IMR-90 (cell line): ENCODE data around the gene KCNT1. TPM values are rescaled to one million over a fixed set of nuclear protein-coding genes. Genes with fewer than 3 reads are reported as not detected.

Source experiments
- ATAC-seq: fragments of 200-7000 bp; cut with Tn5 transposase; 2 replicates; pipeline ENCODE4 v1.9.1; 2020; ENCODE audit warnings: low read depth, mild to moderate bottlenecking, moderate library complexity
- BruUV-seq: library from RNA; stranded (reverse); fragments of 400-500 nt; replicated peaks from 2 replicates; lab custom pipeline; 2021; lab: Mats Ljungman, UMichigan
- CTCF ChIA-PET: fragments of 300-600 bp; formaldehyde crosslinking; extraction: SDS; loops from one replicate; lab custom pipeline; 2021; ENCODE audit warnings: antibody characterized with exemption; lab: Yijun Ruan, JAX
- POLR2A ChIA-PET: fragments of 300-600 bp; sonication (Branson Sonifier 250); formaldehyde crosslinking; loops from one replicate; lab custom pipeline; 2022; ENCODE audit warnings: antibody characterized with exemption; ENCODE audit not compliant: unreplicated experiment; lab: Charles Lee
- DNase-seq: peaks from one replicate; pipeline ENCODE4 v3.0.0; 2013
- H2AFZ ChIP-seq: replicated peaks from 2 replicates; pipeline ENCODE3; 2013; ENCODE audit warnings: low read length, mild to moderate bottlenecking; ENCODE audit not compliant: poor library complexity
- H2AK5ac ChIP-seq: 2 replicates; pipeline ENCODE4 v1.6.1; 2013; ENCODE audit warnings: low read depth, low read length, inconsistent platforms
- H2AK9ac ChIP-seq: replicated peaks from 2 replicates; pipeline ENCODE3; 2013; ENCODE audit warnings: mild to moderate bottlenecking, low read depth, low read length, moderate library complexity; ENCODE audit not compliant: poor library complexity
- H2BK120ac ChIP-seq: 2 replicates; pipeline ENCODE4 v1.6.1; 2013; ENCODE audit warnings: low read depth, low read length, inconsistent platforms
- H2BK15ac ChIP-seq: 3 replicates; pipeline ENCODE4 v1.6.1; 2013; ENCODE audit warnings: low read depth, low read length, inconsistent platforms
- H2BK20ac ChIP-seq: 2 replicates; pipeline ENCODE4 v1.6.1; 2013; ENCODE audit warnings: low read depth, mild to moderate bottlenecking, inconsistent platforms, low read length, moderate library complexity
- H2BK5ac ChIP-seq: 2 replicates; pipeline ENCODE4 v1.6.1; 2013; ENCODE audit warnings: mild to moderate bottlenecking, low read depth, low read length, inconsistent platforms; ENCODE audit not compliant: poor library complexity, severe bottlenecking
- H3K14ac ChIP-seq: replicated peaks from 2 replicates; pipeline ENCODE4 v1.6.1; 2013; ENCODE audit warnings: low read depth, low read length, inconsistent platforms
- H3K18ac ChIP-seq: 2 replicates; pipeline ENCODE4 v1.6.1; 2013; ENCODE audit warnings: low read depth, low read length, control low read depth
- H3K23ac ChIP-seq: 2 replicates; pipeline ENCODE4 v1.6.1; 2013; ENCODE audit warnings: low read depth, low read length, inconsistent platforms
- H3K27ac ChIP-seq: 2 replicates; pipeline ENCODE4 v1.5.1; 2013; ENCODE audit warnings: mild to moderate bottlenecking, control low read depth, low read length; ENCODE audit not compliant: insufficient read depth
- H3K27me3 ChIP-seq: 2 replicates; pipeline ENCODE4 v1.6.1; 2013; ENCODE audit warnings: low read length; ENCODE audit not compliant: control insufficient read depth, insufficient read depth
- H3K36me3 ChIP-seq: 2 replicates; pipeline ENCODE4 v1.6.1; 2013; ENCODE audit warnings: low read length, mixed read lengths; ENCODE audit not compliant: control insufficient read depth, insufficient read depth
- H3K4ac ChIP-seq: 2 replicates; pipeline ENCODE4 v1.6.1; 2013; ENCODE audit warnings: low read depth, low read length, inconsistent platforms
- H3K4me1 ChIP-seq: 2 replicates; pipeline ENCODE4 v1.6.1; 2013; ENCODE audit warnings: low read length, mixed read lengths; ENCODE audit not compliant: control insufficient read depth, insufficient read depth
- H3K4me2 ChIP-seq: 2 replicates; pipeline ENCODE4 v1.6.1; 2013; ENCODE audit warnings: low read depth, mild to moderate bottlenecking, control low read depth, low read length, moderate library complexity
- H3K4me3 ChIP-seq: 2 replicates; pipeline ENCODE4 v1.5.1; 2013; ENCODE audit warnings: low read depth, mild to moderate bottlenecking, control low read depth, low read length, moderate library complexity; ENCODE audit not compliant: insufficient read depth
- H3K56ac ChIP-seq: 2 replicates; pipeline ENCODE4 v1.6.1; 2013; ENCODE audit warnings: low read length, inconsistent platforms; ENCODE audit not compliant: insufficient read depth; ENCODE audit errors: extremely low read depth
- H3K79me1 ChIP-seq, 2 experiments: 2 replicates each; pipeline ENCODE4 v1.6.1; 2013; ENCODE audit warnings: low read length in 2 of 2, inconsistent platforms in 1 of 2, low read depth in 1 of 2
- H3K9ac ChIP-seq: 2 replicates; pipeline ENCODE4 v1.6.1; 2013; ENCODE audit warnings: low read depth, low read length, control low read depth
- H3K9me1 ChIP-seq: 2 replicates; pipeline ENCODE4 v1.6.1; 2013; ENCODE audit warnings: low read length, inconsistent platforms; ENCODE audit not compliant: insufficient read depth
- H3K9me3 ChIP-seq: 2 replicates; pipeline ENCODE4 v1.6.1; 2013; ENCODE audit warnings: low read length; ENCODE audit not compliant: control insufficient read depth, insufficient read depth
- H4K20me1 ChIP-seq: 2 replicates; pipeline ENCODE4 v1.6.1; 2013; ENCODE audit warnings: low read length, inconsistent platforms; ENCODE audit not compliant: insufficient read depth
- H4K5ac ChIP-seq: 2 replicates; pipeline ENCODE4 v1.6.1; 2013; ENCODE audit warnings: mild to moderate bottlenecking, low read depth, low read length, control low read depth
- H4K8ac ChIP-seq, 2 experiments: 2 replicates each; pipeline ENCODE4 v1.6.1; 2013; ENCODE audit warnings: low read depth in 2 of 2, low read length in 2 of 2, control low read depth in 1 of 2, inconsistent platforms in 1 of 2
- H4K91ac ChIP-seq: 2 replicates; pipeline ENCODE4 v1.6.1; 2013; ENCODE audit warnings: low read depth, low read length, inconsistent platforms; ENCODE audit not compliant: insufficient read depth
- BHLHE40 ChIP-seq: fragments of 150-350 bp; IDR thresholded peaks from 2 replicates; pipeline ENCODE4 v1.6.1; 2016; ENCODE audit warnings: mild to moderate bottlenecking, low read depth, low read length
- CEBPB ChIP-seq: IDR thresholded peaks from 2 replicates; pipeline ENCODE4 v1.6.1; 2012; ENCODE audit warnings: low read depth, low read length, improper control_type of control experiment
- CHD1 ChIP-seq: IDR thresholded peaks from 2 replicates; pipeline ENCODE4 v1.6.1; 2012; ENCODE audit warnings: low read depth, low read length, improper control_type of control experiment
- MAFK ChIP-seq: IDR thresholded peaks from 2 replicates; pipeline ENCODE4 v1.6.1; 2012; ENCODE audit warnings: low read depth, low read length, improper control_type of control experiment
- MXI1 ChIP-seq: IDR thresholded peaks from 2 replicates; pipeline ENCODE4 v1.6.1; 2012; ENCODE audit warnings: low read depth, mild to moderate bottlenecking, low read length, moderate library complexity, borderline replicate concordance
- NFE2L2 ChIP-seq: fragments of 150-350 bp; IDR thresholded peaks from 2 replicates; pipeline ENCODE4 v1.6.1; 2016; ENCODE audit warnings: low read depth, mild to moderate bottlenecking, low read length
- POLR2A ChIP-seq: IDR thresholded peaks from 2 replicates; pipeline ENCODE4 v1.6.1; 2012; ENCODE audit warnings: mild to moderate bottlenecking, low read depth, low read length
- RAD21 ChIP-seq: IDR thresholded peaks from 2 replicates; pipeline ENCODE4 v1.6.1; 2012; ENCODE audit warnings: low read length, improper control_type of control experiment
- RCOR1 ChIP-seq: IDR thresholded peaks from 2 replicates; pipeline ENCODE4 v1.6.1; 2012; ENCODE audit warnings: mild to moderate bottlenecking, low read length, improper control_type of control experiment; ENCODE audit not compliant: insufficient replicate concordance
- RFX5 ChIP-seq: IDR thresholded peaks from 2 replicates; pipeline ENCODE4 v1.8.0; 2012; ENCODE audit warnings: low read depth, mild to moderate bottlenecking, low read length, moderate library complexity
- SMC3 ChIP-seq: fragments of 150-350 bp; IDR thresholded peaks from 2 replicates; pipeline ENCODE4 v1.6.1; 2016; ENCODE audit warnings: low read depth, mild to moderate bottlenecking, antibody characterized with exemption, low read length, moderate library complexity
- WGBS, 2 experiments: methylation state at CpG; one replicate each; pipeline versions ENCODE4 v1.1.5 to v1.1.7; 2013; ENCODE audit warnings: missing lambda C conversion rate in 2 of 2; ENCODE audit not compliant: insufficient read length in 1 of 2; ENCODE audit errors: extremely low coverage in 2 of 2; 5-methylcytosine and 5-hydroxymethylcytosine counted together
- dilution Hi-C: fragments of 300-500 bp; cut with HindIII; formaldehyde crosslinking; loops from one replicate; pipeline ENCODE4 v1.14.3; 2018; ENCODE audit warnings: low sequenced_read_pairs; ENCODE audit not compliant: unreplicated experiment
- in situ Hi-C: fragments of 300-500 bp; cut with MboI; formaldehyde crosslinking; loops from 3 replicates; pipeline ENCODE4 v1.14.3; 2019; ENCODE audit warnings: low sequenced_read_pairs, inconsistent platforms, mixed read lengths
- intact Hi-C: fragments of 100-400 bp; cut with micrococcal nuclease; formaldehyde crosslinking; loops from 2 replicates; pipeline ENCODE4 v1.10.0; 2022
- polyA plus RNA-seq, 3 experiments: library from polyadenylated mRNA; depleted of rRNA; stranded (reverse); fragments of >200 nt; gene quantifications; 2 replicates each; pipeline ENCODE4 v1.2.3, GENCODE V29; 2012; ENCODE audit warnings: low replicate concordance in 1 of 3
- total RNA-seq: library from RNA; depleted of rRNA; stranded (reverse); fragments of >200 nt; gene quantifications from 2 replicates; pipeline ENCODE4 v1.2.3, GENCODE V29; 2012
- TF ChIP-seq, protein P1 (sequence below): fragments of 150-350 bp; IDR thresholded peaks from 2 replicates; pipeline ENCODE4 v1.6.1; 2017; ENCODE audit warnings: mild to moderate bottlenecking, antibody characterized with exemption, low read length, low read depth
- TF ChIP-seq, protein P2 (sequence below): fragments of 150-350 bp; IDR thresholded peaks from 2 replicates; pipeline ENCODE4 v1.6.1; 2016; ENCODE audit warnings: low read depth, mild to moderate bottlenecking, low read length, moderate library complexity, borderline replicate concordance

KCNT1 gene
- total and polyA plus RNA-seq, 2 of the 4 experiments (the other 2 are of a cell fraction) = not detected

DNA sequence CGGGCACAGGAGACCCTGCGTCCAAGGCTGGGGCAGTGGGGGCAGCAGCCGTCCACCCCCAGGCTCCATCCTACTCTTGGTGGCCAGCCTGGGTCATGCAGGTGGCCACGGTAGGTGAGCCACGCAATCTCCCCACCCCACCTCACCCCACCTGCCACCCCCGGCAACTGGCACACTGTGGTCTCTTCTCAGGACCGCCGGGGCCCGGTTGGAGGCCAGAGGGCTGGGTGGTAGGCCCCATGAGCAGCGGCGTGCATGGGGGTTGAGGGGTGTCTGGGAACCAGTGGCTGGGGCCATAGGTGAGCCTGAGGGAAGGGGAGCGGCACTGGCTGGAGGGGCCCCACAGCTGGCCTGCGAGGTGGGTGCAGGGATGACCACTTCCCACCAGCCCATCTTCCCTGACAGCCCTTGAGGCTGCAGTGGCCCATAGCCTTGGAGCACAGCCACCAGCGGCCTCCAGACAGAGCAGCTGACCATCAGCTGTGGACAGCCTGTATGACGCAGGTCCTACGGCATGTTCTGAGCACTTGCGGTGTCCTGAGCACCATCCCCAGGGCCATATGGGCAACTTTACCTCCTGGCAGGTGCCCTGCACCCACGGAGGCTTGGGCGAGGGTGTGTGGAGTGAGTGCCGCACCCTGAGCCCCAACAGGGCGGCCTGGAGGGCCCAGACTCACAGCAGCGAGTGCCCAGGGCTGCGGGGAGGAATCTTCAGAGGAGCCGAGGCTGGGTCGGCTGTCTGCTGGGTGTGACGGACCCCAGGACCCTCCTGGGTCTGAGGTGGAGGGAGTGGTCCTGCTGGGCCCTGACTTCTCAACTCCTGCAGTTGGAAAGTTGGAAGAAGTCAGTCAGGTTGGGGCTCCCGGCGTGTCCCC, 47.4 kb downstream of the KCNT1 start (continued):
- TF ChIP-seq, protein P1, sequence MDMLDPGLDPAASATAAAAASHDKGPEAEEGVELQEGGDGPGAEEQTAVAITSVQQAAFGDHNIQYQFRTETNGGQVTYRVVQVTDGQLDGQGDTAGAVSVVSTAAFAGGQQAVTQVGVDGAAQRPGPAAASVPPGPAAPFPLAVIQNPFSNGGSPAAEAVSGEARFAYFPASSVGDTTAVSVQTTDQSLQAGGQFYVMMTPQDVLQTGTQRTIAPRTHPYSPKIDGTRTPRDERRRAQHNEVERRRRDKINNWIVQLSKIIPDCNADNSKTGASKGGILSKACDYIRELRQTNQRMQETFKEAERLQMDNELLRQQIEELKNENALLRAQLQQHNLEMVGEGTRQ = no peak

DNA sequence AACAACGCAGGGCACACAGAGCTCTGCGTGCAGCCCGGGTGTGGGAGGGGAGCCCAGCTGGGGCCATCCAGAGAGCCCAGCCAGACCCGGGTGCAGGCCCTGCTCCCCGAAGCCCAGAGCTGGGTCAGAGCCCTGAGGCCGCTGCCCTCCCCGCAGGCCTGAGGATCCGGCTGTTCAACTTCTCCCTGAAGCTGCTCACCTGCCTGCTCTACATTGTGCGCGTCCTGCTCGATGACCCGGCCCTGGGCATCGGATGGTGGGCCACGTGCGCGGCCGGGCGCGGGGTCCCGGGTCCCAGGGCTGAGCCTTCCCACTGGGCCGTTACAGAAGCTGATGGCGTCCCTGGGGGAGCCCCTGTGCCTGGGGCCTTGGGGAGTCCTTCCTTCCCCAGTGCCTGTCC, 48.8 kb downstream of the KCNT1 start:
- no peak overlapping the region for H3K4ac ChIP-seq
- no peaks in the 10 kb centered on the region for H3K79me1 ChIP-seq
- no peak overlapping the region for H2AK5ac ChIP-seq
- no peak overlapping the region for H3K27ac ChIP-seq
- H3K4me2 ChIP-seq = no peak overlapping the region
- H2BK5ac ChIP-seq = no peak overlapping the region
- H2AFZ ChIP-seq = no peak overlapping the region
- H3K18ac ChIP-seq = no peak overlapping the region
- H3K14ac ChIP-seq = no peak overlapping the region
- whole genome bisulfite sequencing, 2 experiments = 84% methylated on average over 15 of the region's 22 CpGs; no CpG with 5 or more reads in 1 of the 2 experiments
- no peak overlapping the region for H3K23ac ChIP-seq
- no peaks in the 10 kb centered on the region for H3K9me1 ChIP-seq
- no peaks in the 10 kb centered on the region for H3K36me3 ChIP-seq
- no peak overlapping the region for H4K5ac ChIP-seq
- TF ChIP-seq RFX5 (no peak), RCOR1 (no peak), SMC3 (no peak), NFE2L2 (no peak), RAD21 (no peak), BHLHE40 (no peak), MXI1 (no peak), MAFK (no peak), POLR2A (no peak), CEBPB (no peak), CHD1 (no peak)
- TF ChIP-seq, protein P1 = no peak
- TF ChIP-seq, protein P2, sequence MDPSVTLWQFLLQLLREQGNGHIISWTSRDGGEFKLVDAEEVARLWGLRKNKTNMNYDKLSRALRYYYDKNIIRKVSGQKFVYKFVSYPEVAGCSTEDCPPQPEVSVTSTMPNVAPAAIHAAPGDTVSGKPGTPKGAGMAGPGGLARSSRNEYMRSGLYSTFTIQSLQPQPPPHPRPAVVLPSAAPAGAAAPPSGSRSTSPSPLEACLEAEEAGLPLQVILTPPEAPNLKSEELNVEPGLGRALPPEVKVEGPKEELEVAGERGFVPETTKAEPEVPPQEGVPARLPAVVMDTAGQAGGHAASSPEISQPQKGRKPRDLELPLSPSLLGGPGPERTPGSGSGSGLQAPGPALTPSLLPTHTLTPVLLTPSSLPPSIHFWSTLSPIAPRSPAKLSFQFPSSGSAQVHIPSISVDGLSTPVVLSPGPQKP = no peak
- no TSS peak for BruUV-seq
- H3K4me1 ChIP-seq = no peaks in the 10 kb centered on the region
- no peak for DNase-seq
- H3K9ac ChIP-seq = no peak overlapping the region
- ChIA-PET CTCF (no interaction called here), POLR2A (interaction anchor here (0.7 kb wide), 1 partner anchor 128 kb away, joined by 3 read pairs; no protein-coding TSS in a partner anchor)
- no peaks in the 10 kb centered on the region for H4K20me1 ChIP-seq
- no peak overlapping the region for H3K4me3 ChIP-seq
- in situ Hi-C loops = no loop called here
- no peak overlapping the region for H3K56ac ChIP-seq
- H4K91ac ChIP-seq = no peak overlapping the region
- H3K9me3 ChIP-seq = 0 out of 2 replicates have a peak, but pooled peaks cover 2% of the 10 kb centered on the region
- H4K8ac ChIP-seq = no peak overlapping the region
- intact Hi-C loops = no loop called here
- no peak overlapping the region for H2BK120ac ChIP-seq
- no peak overlapping the region for H2BK15ac ChIP-seq
- H2AK9ac ChIP-seq = no peak overlapping the region
- no peak overlapping the region for H2BK20ac ChIP-seq
- ATAC-seq = no peak
- peaks cover 2% of the 10 kb centered on the region; the same call in 1 of the 2 replicates for H3K27me3 ChIP-seq
- dilution Hi-C loops = no loop called here
